K562 (cell line): ENCODE data around the gene ZNF346. TPM values are rescaled to one million over a fixed set of nuclear protein-coding genes. Genes with fewer than 3 reads are reported as not detected.

Source experiments
- CTCF ChIP-seq, 3 experiments: IDR thresholded peaks in 2 of 3; conservative IDR thresholded peaks in 1 of 3; 2 replicates each; pipeline ENCODE4 v1.5.1; 2011 to 2012; ENCODE audit warnings: low read length in 3 of 3, mild to moderate bottlenecking in 3 of 3, control low read depth in 2 of 3, improper control_type of control experiment in 1 of 3, inconsistent platforms in 1 of 3, low read depth in 1 of 3, mixed read lengths in 1 of 3, moderate library complexity in 1 of 3; ENCODE audit not compliant: insufficient read depth in 2 of 3
- L3MBTL2 ChIP-seq: fragments of 450-650 bp; IDR thresholded peaks from 2 replicates; pipeline ENCODE4 v1.6.1; 2016; ENCODE audit warnings: mild to moderate bottlenecking, moderate library complexity
- PRDM10 ChIP-seq: fragments of 450-650 bp; IDR thresholded peaks from 2 replicates; pipeline ENCODE4 v1.6.1; 2018; ENCODE audit not compliant: partially characterized antibody
- SP1 ChIP-seq: sonication (generic); formaldehyde crosslinking; IDR thresholded peaks from 2 replicates; pipeline ENCODE4 v1.8.1; 2022; ENCODE audit warnings: mild to moderate bottlenecking, missing genetic modification reagents
- STAG1 ChIP-seq: sonication (generic); formaldehyde crosslinking; IDR thresholded peaks from 2 replicates; pipeline ENCODE4 v1.5.0; 2020; ENCODE audit warnings: missing genetic modification reagents, borderline replicate concordance
- ZFX ChIP-seq: sonication (generic); formaldehyde crosslinking; IDR thresholded peaks from 2 replicates; pipeline ENCODE4 v1.8.0; 2022; ENCODE audit warnings: mild to moderate bottlenecking, missing genetic modification reagents, moderate library complexity
- ZNF143 ChIP-seq: sonication (generic); formaldehyde crosslinking; IDR thresholded peaks from 2 replicates; pipeline ENCODE4 v1.9.0; 2022; ENCODE audit warnings: mild to moderate bottlenecking, missing genetic modification reagents
- ZNF699 ChIP-seq: fragments of 250-450 bp; sonication (Bioruptor Pico); IDR thresholded peaks from 2 replicates; pipeline ENCODE4 v1.8.0; 2021; ENCODE audit warnings: mild to moderate bottlenecking, moderate library complexity; ENCODE audit not compliant: insufficient replicate concordance
- polyA plus RNA-seq, 8 experiments: library from polyadenylated mRNA; depleted of rRNA in 4 of 8; stranded (reverse) in 5 of 8; unstranded in 3 of 8; fragments of >200 nt; fragmentation: Nextera tagmentation in 2 of 8; fragmentation: Illumina TruSeq in 1 of 8; extraction: Ambion mirVana in 2 of 8; extraction: Trizol in 1 of 8; gene quantifications; 2 replicates each; pipeline versions ENCODE4 v1.2.1 to v1.2.3, GENCODE V29; 2011 to 2014; ENCODE audit warnings: inconsistent platforms in 1 of 8, missing spikeins in 1 of 8
- total RNA-seq, 7 experiments: library from RNA; depleted of rRNA in 6 of 7; stranded (reverse); fragments of >200 nt in 6 of 7; fragmentation: Illumina TruSeq in 2 of 7; extraction: Trizol in 2 of 7; gene quantifications; 2 replicates each; pipeline versions ENCODE4 v1.2.1 to v1.2.3, GENCODE V29; 2011 to 2021; ENCODE audit warnings: low replicate concordance in 1 of 7
- TF ChIP-seq, protein P1 (sequence below): fragments of 450-650 bp; IDR thresholded peaks from 2 replicates; pipeline ENCODE4 v1.6.1; 2016; ENCODE audit warnings: mild to moderate bottlenecking, moderate library complexity

ZNF346 gene
- total and polyA plus RNA-seq, 9 of the 15 experiments (the other 6 are each of a cell fraction or from before 2014, with no cell fraction given) = 5.0 to 25.1 (median 20.1) TPM

GRCh38 chr5:177116631-177117373 lies 94.3 kb downstream of the ZNF346 start (continued):
- TF ChIP-seq, protein P1, sequence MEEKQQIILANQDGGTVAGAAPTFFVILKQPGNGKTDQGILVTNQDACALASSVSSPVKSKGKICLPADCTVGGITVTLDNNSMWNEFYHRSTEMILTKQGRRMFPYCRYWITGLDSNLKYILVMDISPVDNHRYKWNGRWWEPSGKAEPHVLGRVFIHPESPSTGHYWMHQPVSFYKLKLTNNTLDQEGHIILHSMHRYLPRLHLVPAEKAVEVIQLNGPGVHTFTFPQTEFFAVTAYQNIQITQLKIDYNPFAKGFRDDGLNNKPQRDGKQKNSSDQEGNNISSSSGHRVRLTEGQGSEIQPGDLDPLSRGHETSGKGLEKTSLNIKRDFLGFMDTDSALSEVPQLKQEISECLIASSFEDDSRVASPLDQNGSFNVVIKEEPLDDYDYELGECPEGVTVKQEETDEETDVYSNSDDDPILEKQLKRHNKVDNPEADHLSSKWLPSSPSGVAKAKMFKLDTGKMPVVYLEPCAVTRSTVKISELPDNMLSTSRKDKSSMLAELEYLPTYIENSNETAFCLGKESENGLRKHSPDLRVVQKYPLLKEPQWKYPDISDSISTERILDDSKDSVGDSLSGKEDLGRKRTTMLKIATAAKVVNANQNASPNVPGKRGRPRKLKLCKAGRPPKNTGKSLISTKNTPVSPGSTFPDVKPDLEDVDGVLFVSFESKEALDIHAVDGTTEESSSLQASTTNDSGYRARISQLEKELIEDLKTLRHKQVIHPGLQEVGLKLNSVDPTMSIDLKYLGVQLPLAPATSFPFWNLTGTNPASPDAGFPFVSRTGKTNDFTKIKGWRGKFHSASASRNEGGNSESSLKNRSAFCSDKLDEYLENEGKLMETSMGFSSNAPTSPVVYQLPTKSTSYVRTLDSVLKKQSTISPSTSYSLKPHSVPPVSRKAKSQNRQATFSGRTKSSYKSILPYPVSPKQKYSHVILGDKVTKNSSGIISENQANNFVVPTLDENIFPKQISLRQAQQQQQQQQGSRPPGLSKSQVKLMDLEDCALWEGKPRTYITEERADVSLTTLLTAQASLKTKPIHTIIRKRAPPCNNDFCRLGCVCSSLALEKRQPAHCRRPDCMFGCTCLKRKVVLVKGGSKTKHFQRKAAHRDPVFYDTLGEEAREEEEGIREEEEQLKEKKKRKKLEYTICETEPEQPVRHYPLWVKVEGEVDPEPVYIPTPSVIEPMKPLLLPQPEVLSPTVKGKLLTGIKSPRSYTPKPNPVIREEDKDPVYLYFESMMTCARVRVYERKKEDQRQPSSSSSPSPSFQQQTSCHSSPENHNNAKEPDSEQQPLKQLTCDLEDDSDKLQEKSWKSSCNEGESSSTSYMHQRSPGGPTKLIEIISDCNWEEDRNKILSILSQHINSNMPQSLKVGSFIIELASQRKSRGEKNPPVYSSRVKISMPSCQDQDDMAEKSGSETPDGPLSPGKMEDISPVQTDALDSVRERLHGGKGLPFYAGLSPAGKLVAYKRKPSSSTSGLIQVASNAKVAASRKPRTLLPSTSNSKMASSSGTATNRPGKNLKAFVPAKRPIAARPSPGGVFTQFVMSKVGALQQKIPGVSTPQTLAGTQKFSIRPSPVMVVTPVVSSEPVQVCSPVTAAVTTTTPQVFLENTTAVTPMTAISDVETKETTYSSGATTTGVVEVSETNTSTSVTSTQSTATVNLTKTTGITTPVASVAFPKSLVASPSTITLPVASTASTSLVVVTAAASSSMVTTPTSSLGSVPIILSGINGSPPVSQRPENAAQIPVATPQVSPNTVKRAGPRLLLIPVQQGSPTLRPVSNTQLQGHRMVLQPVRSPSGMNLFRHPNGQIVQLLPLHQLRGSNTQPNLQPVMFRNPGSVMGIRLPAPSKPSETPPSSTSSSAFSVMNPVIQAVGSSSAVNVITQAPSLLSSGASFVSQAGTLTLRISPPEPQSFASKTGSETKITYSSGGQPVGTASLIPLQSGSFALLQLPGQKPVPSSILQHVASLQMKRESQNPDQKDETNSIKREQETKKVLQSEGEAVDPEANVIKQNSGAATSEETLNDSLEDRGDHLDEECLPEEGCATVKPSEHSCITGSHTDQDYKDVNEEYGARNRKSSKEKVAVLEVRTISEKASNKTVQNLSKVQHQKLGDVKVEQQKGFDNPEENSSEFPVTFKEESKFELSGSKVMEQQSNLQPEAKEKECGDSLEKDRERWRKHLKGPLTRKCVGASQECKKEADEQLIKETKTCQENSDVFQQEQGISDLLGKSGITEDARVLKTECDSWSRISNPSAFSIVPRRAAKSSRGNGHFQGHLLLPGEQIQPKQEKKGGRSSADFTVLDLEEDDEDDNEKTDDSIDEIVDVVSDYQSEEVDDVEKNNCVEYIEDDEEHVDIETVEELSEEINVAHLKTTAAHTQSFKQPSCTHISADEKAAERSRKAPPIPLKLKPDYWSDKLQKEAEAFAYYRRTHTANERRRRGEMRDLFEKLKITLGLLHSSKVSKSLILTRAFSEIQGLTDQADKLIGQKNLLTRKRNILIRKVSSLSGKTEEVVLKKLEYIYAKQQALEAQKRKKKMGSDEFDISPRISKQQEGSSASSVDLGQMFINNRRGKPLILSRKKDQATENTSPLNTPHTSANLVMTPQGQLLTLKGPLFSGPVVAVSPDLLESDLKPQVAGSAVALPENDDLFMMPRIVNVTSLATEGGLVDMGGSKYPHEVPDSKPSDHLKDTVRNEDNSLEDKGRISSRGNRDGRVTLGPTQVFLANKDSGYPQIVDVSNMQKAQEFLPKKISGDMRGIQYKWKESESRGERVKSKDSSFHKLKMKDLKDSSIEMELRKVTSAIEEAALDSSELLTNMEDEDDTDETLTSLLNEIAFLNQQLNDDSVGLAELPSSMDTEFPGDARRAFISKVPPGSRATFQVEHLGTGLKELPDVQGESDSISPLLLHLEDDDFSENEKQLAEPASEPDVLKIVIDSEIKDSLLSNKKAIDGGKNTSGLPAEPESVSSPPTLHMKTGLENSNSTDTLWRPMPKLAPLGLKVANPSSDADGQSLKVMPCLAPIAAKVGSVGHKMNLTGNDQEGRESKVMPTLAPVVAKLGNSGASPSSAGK = peak; percentile 100
- TF ChIP-seq ZNF143 (CRISPR knock-in tag) (peak; percentile 65), SP1 (0 out of 2 replicates have a peak, but pooled peaks have one; percentile 63), CTCF (IDR thresholded peaks at IDR 0.05 in 2 of 3, conservative IDR thresholded peaks at IDR 0.05 in 1 of 3; ENCODE audit: insufficient read depth in 2 of 3, low read depth in 1 of 3, low read length in 3 of 3) (0 out of 6 replicates have a peak, but pooled peaks of 1 of the 3 experiments have one; percentile 5), L3MBTL2 (peak; percentile 100), ZFX (peak; percentile 99), ZNF699 (CRISPR knock-in tag) (no peak), PRDM10 (peak; percentile 12), STAG1 (CRISPR knock-in tag) (peak; percentile 86)
